ENCODE measurements around the gene ZNF212.
"Not testable (repeated sequence)": the region's sequence is repeated elsewhere in the genome, so short reads cannot be mapped to it uniquely, and the experiment has no call there.

Gene ZNF212

GRCh38 chr7:149261829-149262617 lies 22.6 kb downstream of the ZNF212 start, which contains the start of gene ZNF783:
TSS of gene ZNF783 (plus strand) at chr7:149262196. CDS start at chr7:149262334, 138 bp downstream.
- H3K36me3 ChIP-seq (ENCODE audit: control insufficient read depth, low read length) = peaks cover 25% of the 10 kb centered on the region
- no peak within 1 kb of the TSS; the same call in 1 of the 2 replicates for H3K27ac ChIP-seq (ENCODE audit: low read depth, low read length)

DNA sequence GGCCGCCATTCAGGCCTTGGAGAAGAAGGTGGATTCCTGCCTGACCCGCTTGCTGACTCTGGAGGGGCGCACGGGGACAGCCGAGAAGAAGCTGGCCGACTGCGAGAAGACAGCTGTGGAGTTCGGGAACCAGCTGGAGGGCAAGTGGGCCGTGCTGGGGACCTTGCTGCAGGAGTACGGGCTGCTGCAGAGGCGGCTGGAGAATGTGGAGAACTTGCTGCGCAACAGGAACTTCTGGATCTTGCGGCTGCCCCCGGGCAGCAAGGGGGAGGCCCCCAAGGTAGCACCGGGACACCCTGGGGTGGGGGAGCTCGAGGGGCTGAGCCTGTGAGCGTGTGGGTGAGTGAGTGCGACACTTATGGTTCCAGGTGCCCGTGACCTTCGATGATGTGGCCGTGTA lies 27.0 kb downstream of the ZNF212 start:
- TF ChIP-seq, protein P1, sequence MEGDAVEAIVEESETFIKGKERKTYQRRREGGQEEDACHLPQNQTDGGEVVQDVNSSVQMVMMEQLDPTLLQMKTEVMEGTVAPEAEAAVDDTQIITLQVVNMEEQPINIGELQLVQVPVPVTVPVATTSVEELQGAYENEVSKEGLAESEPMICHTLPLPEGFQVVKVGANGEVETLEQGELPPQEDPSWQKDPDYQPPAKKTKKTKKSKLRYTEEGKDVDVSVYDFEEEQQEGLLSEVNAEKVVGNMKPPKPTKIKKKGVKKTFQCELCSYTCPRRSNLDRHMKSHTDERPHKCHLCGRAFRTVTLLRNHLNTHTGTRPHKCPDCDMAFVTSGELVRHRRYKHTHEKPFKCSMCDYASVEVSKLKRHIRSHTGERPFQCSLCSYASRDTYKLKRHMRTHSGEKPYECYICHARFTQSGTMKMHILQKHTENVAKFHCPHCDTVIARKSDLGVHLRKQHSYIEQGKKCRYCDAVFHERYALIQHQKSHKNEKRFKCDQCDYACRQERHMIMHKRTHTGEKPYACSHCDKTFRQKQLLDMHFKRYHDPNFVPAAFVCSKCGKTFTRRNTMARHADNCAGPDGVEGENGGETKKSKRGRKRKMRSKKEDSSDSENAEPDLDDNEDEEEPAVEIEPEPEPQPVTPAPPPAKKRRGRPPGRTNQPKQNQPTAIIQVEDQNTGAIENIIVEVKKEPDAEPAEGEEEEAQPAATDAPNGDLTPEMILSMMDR (IDR thresholded peaks at IDR 0.05; ENCODE audit: low read depth, low read length, poor library complexity, severe bottlenecking) = no peak
- no peak for TF ChIP-seq EZH2phosphoT487 (IDR thresholded peaks at IDR 0.05; ENCODE audit: borderline replicate concordance, low read length)

More at GRCh38 chr7:149261829-149262617, 22.6 kb downstream of the ZNF212 start, which contains the start of gene ZNF783:
- peak within 1 kb of the TSS; percentile 76 for H3K4me3 ChIP-seq (ENCODE audit: low read length)
- H3K27me3 ChIP-seq (ENCODE audit: control insufficient read depth, low read length) = no peaks in the 10 kb centered on the region
- TF ChIP-seq, protein P1 (IDR thresholded peaks at IDR 0.05; ENCODE audit: low read depth, low read length, poor library complexity, severe bottlenecking) = peak; percentile 75
- TF ChIP-seq EZH2phosphoT487 (IDR thresholded peaks at IDR 0.05; ENCODE audit: borderline replicate concordance, low read length) = no peak
- no peaks in the 10 kb centered on the region for H3K9me2 ChIP-seq (replicated peaks; ENCODE audit: control insufficient read depth, low read length)
- H3F3A ChIP-seq (ENCODE audit: control insufficient read depth, insufficient read depth) = peaks cover 25% of the 10 kb centered on the region
- peaks cover 21% of the 10 kb centered on the region for H3K4me1 ChIP-seq (ENCODE audit: control insufficient read depth, low read length)
- H3K79me2 ChIP-seq (ENCODE audit: control insufficient read depth, low read length) = peaks cover 21% of the 10 kb centered on the region
- no peaks in the 10 kb centered on the region; the same call in 1 of the 2 replicates for H4K20me1 ChIP-seq (ENCODE audit: control insufficient read depth, insufficient read depth, low read depth, low read length)
- no peaks in the 10 kb centered on the region for H3K9me3 ChIP-seq (ENCODE audit: control insufficient read depth, insufficient read depth, low read length)
- peak within 1 kb of the TSS; percentile 90 for H3K4me2 ChIP-seq (ENCODE audit: low read length)

GRCh38 chr7:149267733-149268132 lies 28.3 kb downstream of the ZNF212 start:
- Histone ChIP-seq H3F3A (ENCODE audit: control insufficient read depth, insufficient read depth) (peaks cover 8% of the 10 kb centered on the region; the same call in 1 of the 2 replicates), H3K79me2 (ENCODE audit: control insufficient read depth, low read length) (peaks cover 16% of the 10 kb centered on the region), H4K20me1 (ENCODE audit: control insufficient read depth, insufficient read depth, low read depth, low read length) (no peaks in the 10 kb centered on the region; the same call in 1 of the 2 replicates), H3K4me1 (ENCODE audit: control insufficient read depth, low read length) (peaks cover 2% of the 10 kb centered on the region), H3K27me3 (ENCODE audit: control insufficient read depth, low read length) (no peaks in the 10 kb centered on the region), H3K27ac (ENCODE audit: low read depth, low read length) (no peak overlapping the region), H3K9me2 (replicated peaks; ENCODE audit: control insufficient read depth, low read length) (no peaks in the 10 kb centered on the region), H3K4me2 (ENCODE audit: low read length) (no peak overlapping the region), H3K9me3 (ENCODE audit: control insufficient read depth, insufficient read depth, low read length) (no peaks in the 10 kb centered on the region), H3K4me3 (ENCODE audit: low read length) (no peak overlapping the region), H3K36me3 (ENCODE audit: control insufficient read depth, low read length) (peaks cover 55% of the 10 kb centered on the region)
- TF ChIP-seq, protein P1 (IDR thresholded peaks at IDR 0.05; ENCODE audit: low read depth, low read length, poor library complexity, severe bottlenecking) = no peak
- no peak for TF ChIP-seq EZH2phosphoT487 (IDR thresholded peaks at IDR 0.05; ENCODE audit: borderline replicate concordance, low read length)

More for the DNA sequence above, 27.0 kb downstream of the ZNF212 start:
- Histone ChIP-seq H3K4me2 (ENCODE audit: low read length) (no peak overlapping the region), H3K79me2 (ENCODE audit: control insufficient read depth, low read length) (peaks cover 21% of the 10 kb centered on the region), H3K4me3 (ENCODE audit: low read length) (no peak overlapping the region), H3F3A (ENCODE audit: control insufficient read depth, insufficient read depth) (peaks cover 10% of the 10 kb centered on the region; the same call in 1 of the 2 replicates), H3K27me3 (ENCODE audit: control insufficient read depth, low read length) (no peaks in the 10 kb centered on the region), H3K9me2 (replicated peaks; ENCODE audit: control insufficient read depth, low read length) (no peaks in the 10 kb centered on the region), H3K36me3 (ENCODE audit: control insufficient read depth, low read length) (peaks cover 44% of the 10 kb centered on the region), H4K20me1 (ENCODE audit: control insufficient read depth, insufficient read depth, low read depth, low read length) (no peaks in the 10 kb centered on the region; the same call in 1 of the 2 replicates), H3K4me1 (ENCODE audit: control insufficient read depth, low read length) (peaks cover 14% of the 10 kb centered on the region), H3K9me3 (ENCODE audit: control insufficient read depth, insufficient read depth, low read length) (no peaks in the 10 kb centered on the region), H3K27ac (ENCODE audit: low read depth, low read length) (no peak overlapping the region)

- H3K36me3 ChIP-seq (ENCODE audit: control insufficient read depth, low read length) = peaks cover 46% of the 10 kb centered on the region
- H3F3A ChIP-seq (ENCODE audit: control insufficient read depth, insufficient read depth); H3K9me2 ChIP-seq (replicated peaks; ENCODE audit: control insufficient read depth, low read length); H3K4me1 ChIP-seq (ENCODE audit: control insufficient read depth, low read length); H3K9me3 ChIP-seq (ENCODE audit: control insufficient read depth, insufficient read depth, low read length); H3K4me3 ChIP-seq (ENCODE audit: low read length); H3K27me3 ChIP-seq (ENCODE audit: control insufficient read depth, low read length); H4K20me1 ChIP-seq (ENCODE audit: control insufficient read depth, insufficient read depth, low read depth, low read length); H3K4me2 ChIP-seq (ENCODE audit: low read length); H3K27ac ChIP-seq (ENCODE audit: low read depth, low read length); H3K79me2 ChIP-seq (ENCODE audit: control insufficient read depth, low read length): not testable (repeated sequence)
These were observed 35.0 kb downstream of the ZNF212 start for GRCh38 chr7:149274424-149274823.

All from DOHH2 (cell line).